Neural crest cell (in vitro differentiated cells): ENCODE measurements around the gene LPP. TPM values are rescaled to one million over a fixed set of nuclear protein-coding genes. Genes with fewer than 3 reads are reported as not detected.

Experiments used
- DNase-seq: peaks from one replicate; pipeline ENCODE4 v3.0.0; 2021; ENCODE audit warnings: low read depth, mixed read lengths, low spot score
- H3K27ac Mint-ChIP-seq: one replicate; pipeline ENCODE4 v1.8.0; 2021; ENCODE audit warnings: mild to moderate bottlenecking, mixed read lengths; ENCODE audit not compliant: unreplicated experiment
- H3K27me3 Mint-ChIP-seq: 2 replicates; pipeline ENCODE4 v1.8.0; 2021; ENCODE audit warnings: low read depth, mild to moderate bottlenecking, mixed read lengths
- H3K36me3 Mint-ChIP-seq: 2 replicates; pipeline ENCODE4 v1.8.0; 2021; ENCODE audit warnings: low read depth, mild to moderate bottlenecking, mixed read lengths
- H3K4me1 Mint-ChIP-seq: 2 replicates; pipeline ENCODE4 v1.8.0; 2021; ENCODE audit warnings: mixed read lengths
- H3K4me3 Mint-ChIP-seq: one replicate; pipeline ENCODE4 v1.8.0; 2021; ENCODE audit warnings: mild to moderate bottlenecking, mixed read lengths
- H3K9me3 Mint-ChIP-seq: 2 replicates; pipeline ENCODE4 v1.8.0; 2021; ENCODE audit warnings: mixed read lengths
- CTCF ChIP-seq: fragments of 200-600 bp; sonication (generic); conservative IDR thresholded peaks from 2 replicates; pipeline ENCODE4 v1.5.0; 2021; ENCODE audit warnings: antibody characterized with exemption, mild to moderate bottlenecking
- total RNA-seq: library from RNA; stranded (reverse); gene quantifications from 2 replicates; pipeline ENCODE4 v1.2.1, GENCODE V29; 2021

Gene LPP
- total RNA-seq, 1 donor from 2014 or later = 38.7 TPM

DNA sequence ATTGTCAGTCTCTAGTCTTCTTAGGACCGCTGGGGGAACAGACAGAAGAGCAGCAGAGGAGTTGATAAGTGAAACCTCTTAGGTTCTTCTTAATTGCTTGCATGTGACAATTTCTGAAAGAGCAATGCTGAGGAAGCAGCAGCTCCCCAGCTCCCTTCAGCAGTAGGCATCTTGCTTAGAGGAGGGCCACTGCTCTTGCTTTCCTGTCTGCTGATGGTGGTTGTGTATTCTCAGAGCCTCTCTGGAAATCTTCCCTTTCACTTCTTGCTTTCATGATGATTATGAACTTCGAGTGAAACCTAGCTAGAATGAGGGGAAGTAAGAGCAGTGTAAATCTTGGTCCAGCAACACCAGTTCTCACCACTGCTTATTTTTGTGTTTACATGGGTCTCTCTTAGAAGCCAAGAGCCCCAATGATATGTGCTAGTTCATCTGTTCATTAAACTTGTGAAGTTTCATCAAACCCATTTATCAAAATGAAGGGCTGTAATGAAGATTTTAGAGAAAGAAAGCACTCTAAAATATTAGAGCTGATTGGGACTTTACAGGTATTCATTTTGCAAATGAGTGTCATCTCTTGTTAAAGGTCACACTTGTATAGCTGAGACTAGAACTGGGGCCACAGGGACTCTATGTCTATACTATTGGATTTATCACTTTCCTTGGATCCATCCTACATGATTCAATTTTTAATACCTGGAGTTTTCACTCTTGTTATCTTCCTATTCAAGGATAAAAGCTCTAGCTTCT lies 246.7 kb downstream of the LPP start:
- Mint-ChIP-seq H3K9me3 (peaks cover 2% of the 10 kb centered on the region), H3K4me3 (no peak overlapping the region), H3K4me1 (peaks cover 15% of the 10 kb centered on the region), H3K27me3 (no peaks in the 10 kb centered on the region), H3K36me3 (peaks cover 6% of the 10 kb centered on the region), H3K27ac (no peak overlapping the region)
- DNase-seq = no peak
- no peak for TF ChIP-seq CTCF

DNA sequence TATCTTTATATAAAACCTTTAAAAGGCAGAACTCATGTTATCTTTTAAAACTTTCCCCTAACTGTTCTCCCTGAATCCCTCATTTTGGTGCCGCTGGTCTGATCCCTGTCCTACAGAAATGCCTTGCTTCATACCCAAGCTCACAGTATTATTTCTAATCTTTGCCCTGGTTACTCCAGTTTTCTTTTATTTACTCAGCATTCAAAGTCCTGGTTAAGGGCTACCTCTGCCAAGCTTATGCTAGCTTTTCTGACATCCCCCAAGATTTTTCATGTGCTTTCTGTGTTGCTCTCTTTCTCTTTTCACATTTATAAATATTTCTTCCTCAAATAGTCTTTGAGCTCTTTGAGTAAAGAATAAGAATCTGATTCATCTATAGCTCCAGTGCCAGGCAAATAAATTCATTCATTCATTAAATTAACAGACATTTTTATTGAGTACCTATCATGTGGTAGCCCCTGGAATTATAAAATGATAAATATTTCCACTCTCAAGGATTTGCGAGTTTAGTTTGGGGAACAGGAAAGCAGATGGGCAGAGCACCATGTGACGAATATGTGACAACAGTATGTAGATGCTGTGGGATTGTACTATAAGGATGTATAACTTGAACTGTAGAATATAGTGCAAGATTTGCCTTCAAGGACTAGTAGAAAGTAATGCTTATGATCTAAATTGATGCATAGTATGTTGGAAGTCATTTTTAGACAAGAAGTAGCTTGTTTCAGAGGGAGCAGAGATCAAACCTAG lies 247.5 kb downstream of the LPP start:
- Mint-ChIP-seq H3K9me3 (peaks cover 2% of the 10 kb centered on the region), H3K4me1 (peaks cover 15% of the 10 kb centered on the region), H3K27me3 (no peaks in the 10 kb centered on the region), H3K36me3 (peaks cover 12% of the 10 kb centered on the region), H3K27ac (no peak overlapping the region), H3K4me3 (no peak overlapping the region)
- DNase-seq = no peak
- TF ChIP-seq CTCF = no peak

- H3K27ac Mint-ChIP-seq = no peak overlapping the region
- TF ChIP-seq CTCF = no peak
- no peak for DNase-seq
- H3K27me3 Mint-ChIP-seq = no peaks in the 10 kb centered on the region
- peaks cover 5% of the 10 kb centered on the region for H3K9me3 Mint-ChIP-seq
- H3K36me3 Mint-ChIP-seq = peaks cover 15% of the 10 kb centered on the region
- H3K4me1 Mint-ChIP-seq = peaks cover 7% of the 10 kb centered on the region
- H3K4me3 Mint-ChIP-seq = no peak overlapping the region
These were observed 248.3 kb downstream of the LPP start for GRCh38 chr3:188402229-188402628.

DNA sequence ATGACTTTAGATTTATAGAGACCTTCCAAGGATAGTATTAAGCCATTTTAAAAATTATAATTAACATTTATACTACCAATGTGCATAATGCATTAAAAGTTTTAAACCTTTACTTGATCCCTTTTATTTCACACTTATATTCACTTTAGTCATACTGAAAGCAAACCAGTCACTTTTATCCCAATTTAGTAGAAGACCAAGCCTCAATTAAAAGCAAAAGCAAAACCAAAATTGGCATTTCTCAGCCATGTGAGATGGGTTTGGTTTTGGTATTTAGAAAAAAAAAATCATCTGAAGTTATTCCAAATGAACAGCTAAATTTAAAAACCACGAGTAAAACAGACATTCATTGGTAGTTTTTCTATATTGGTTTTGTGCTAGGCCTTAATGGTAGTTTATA lies 249.4 kb downstream of the LPP start:
- Mint-ChIP-seq H3K9me3 (peaks cover 5% of the 10 kb centered on the region), H3K4me1 (peaks cover 2% of the 10 kb centered on the region), H3K27me3 (no peaks in the 10 kb centered on the region), H3K27ac (no peak overlapping the region), H3K4me3 (no peak overlapping the region), H3K36me3 (peaks cover 20% of the 10 kb centered on the region)
- no peak for TF ChIP-seq CTCF
- DNase-seq = no peak

GRCh38 chr3:188404124-188404523 lies 250.2 kb downstream of the LPP start:
- Mint-ChIP-seq H3K4me3 (no peak overlapping the region), H3K4me1 (no peaks in the 10 kb centered on the region), H3K27ac (no peak overlapping the region), H3K9me3 (peaks cover 5% of the 10 kb centered on the region), H3K36me3 (peaks cover 14% of the 10 kb centered on the region), H3K27me3 (no peaks in the 10 kb centered on the region)
- TF ChIP-seq CTCF = no peak
- no peak for DNase-seq
